Glutamatergic neuron (in vitro differentiated cells): ENCODE data around the gene LRRC49. TPM values are rescaled to one million over a fixed set of nuclear protein-coding genes. Genes with fewer than 3 reads are reported as not detected.

Experiments
- DNase-seq: peaks from one replicate; pipeline ENCODE4 v3.0.0; 2022
- H3K27ac Mint-ChIP-seq: one replicate; pipeline ENCODE4 v1.8.0; 2020; ENCODE audit warnings: mild to moderate bottlenecking, mixed read lengths, inconsistent platforms; ENCODE audit not compliant: unreplicated experiment
- H3K27me3 Mint-ChIP-seq: one replicate; pipeline ENCODE4 v1.8.0; 2020; ENCODE audit warnings: mild to moderate bottlenecking, moderate library complexity, mixed read lengths, inconsistent platforms; ENCODE audit not compliant: unreplicated experiment
- H3K36me3 Mint-ChIP-seq: one replicate; pipeline ENCODE4 v1.8.0; 2020; ENCODE audit warnings: mild to moderate bottlenecking, mixed read lengths, inconsistent platforms; ENCODE audit not compliant: unreplicated experiment
- H3K4me1 Mint-ChIP-seq: one replicate; pipeline ENCODE4 v1.8.0; 2020; ENCODE audit warnings: mild to moderate bottlenecking, low read depth, mixed read lengths, inconsistent platforms; ENCODE audit not compliant: unreplicated experiment
- H3K4me3 Mint-ChIP-seq: one replicate; pipeline ENCODE4 v1.8.0; 2020; ENCODE audit warnings: mild to moderate bottlenecking, mixed read lengths, inconsistent platforms; ENCODE audit not compliant: unreplicated experiment
- H3K9me3 Mint-ChIP-seq: one replicate; pipeline ENCODE4 v1.8.0; 2020; ENCODE audit warnings: mild to moderate bottlenecking, moderate library complexity, mixed read lengths, inconsistent platforms; ENCODE audit not compliant: unreplicated experiment
- total RNA-seq: library from RNA; stranded (reverse); fragmentation: NEBNext Ultra II Directional; extraction: Animal tissue kit (Norgen Biotek cat#: 25700); gene quantifications from one replicate; pipeline ENCODE4 v1.2.1, GENCODE V29; 2021; ENCODE audit not compliant: unreplicated experiment
- TF ChIP-seq, protein P1 (sequence below): fragments of 200-600 bp; sonication (generic); IDR thresholded peaks from one replicate; pipeline ENCODE4 v1.5.0; 2021; ENCODE audit not compliant: partially characterized antibody, unreplicated experiment

LRRC49 gene
- total RNA-seq, 1 donor from 2014 or later, result 28.6 TPM

DNA sequence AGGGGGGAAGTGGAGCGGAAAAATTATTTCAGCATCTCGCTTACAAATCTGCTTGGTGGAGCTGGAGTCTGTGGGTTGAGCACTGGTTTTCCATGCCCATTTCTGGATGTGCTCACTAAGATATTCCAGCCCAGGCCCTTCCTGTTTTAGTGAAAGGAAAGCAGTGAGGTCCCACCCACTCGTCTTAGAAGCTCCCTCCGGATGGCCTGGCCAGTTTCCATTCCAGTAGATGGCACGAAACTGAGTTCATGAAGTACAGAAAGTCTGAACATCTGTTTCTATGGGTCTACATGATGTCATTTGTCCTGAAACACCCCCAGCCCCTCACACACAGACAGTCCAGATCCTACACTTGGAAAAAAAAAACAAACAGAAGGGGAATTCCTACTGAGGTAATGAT is 190.7 kb downstream of the LRRC49 start:
- DNase-seq, result no peak
- Mint-ChIP-seq H3K4me1 (no peaks in the 10 kb centered on the region), H3K4me3 (no peak overlapping the region), H3K27me3 (no peaks in the 10 kb centered on the region), H3K36me3 (no peaks in the 10 kb centered on the region), H3K9me3 (no peaks in the 10 kb centered on the region), H3K27ac (no peak overlapping the region)
- TF ChIP-seq, protein P1, sequence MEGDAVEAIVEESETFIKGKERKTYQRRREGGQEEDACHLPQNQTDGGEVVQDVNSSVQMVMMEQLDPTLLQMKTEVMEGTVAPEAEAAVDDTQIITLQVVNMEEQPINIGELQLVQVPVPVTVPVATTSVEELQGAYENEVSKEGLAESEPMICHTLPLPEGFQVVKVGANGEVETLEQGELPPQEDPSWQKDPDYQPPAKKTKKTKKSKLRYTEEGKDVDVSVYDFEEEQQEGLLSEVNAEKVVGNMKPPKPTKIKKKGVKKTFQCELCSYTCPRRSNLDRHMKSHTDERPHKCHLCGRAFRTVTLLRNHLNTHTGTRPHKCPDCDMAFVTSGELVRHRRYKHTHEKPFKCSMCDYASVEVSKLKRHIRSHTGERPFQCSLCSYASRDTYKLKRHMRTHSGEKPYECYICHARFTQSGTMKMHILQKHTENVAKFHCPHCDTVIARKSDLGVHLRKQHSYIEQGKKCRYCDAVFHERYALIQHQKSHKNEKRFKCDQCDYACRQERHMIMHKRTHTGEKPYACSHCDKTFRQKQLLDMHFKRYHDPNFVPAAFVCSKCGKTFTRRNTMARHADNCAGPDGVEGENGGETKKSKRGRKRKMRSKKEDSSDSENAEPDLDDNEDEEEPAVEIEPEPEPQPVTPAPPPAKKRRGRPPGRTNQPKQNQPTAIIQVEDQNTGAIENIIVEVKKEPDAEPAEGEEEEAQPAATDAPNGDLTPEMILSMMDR, result no peak

DNA sequence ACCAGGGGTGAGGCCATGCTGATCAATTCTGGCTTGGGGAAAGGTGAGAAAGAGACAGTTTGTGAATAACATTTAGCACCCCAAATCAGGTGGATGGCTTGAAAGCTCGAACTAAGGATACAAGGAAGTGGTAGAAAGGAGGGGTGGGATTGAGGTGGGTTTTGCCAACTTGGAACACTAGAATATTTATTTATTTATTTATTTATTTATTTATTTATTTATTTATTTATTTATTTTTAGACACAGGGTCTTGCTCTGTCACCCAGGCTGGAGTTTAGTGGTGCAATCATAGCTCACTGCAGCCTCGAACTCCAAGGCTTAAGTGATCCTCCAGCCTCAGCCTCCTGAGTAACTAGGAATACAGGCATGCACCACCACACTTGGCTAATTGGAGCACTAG is 191.6 kb downstream of the LRRC49 start:
- TF ChIP-seq, protein P1, result no peak
- no peaks in the 10 kb centered on the region for H3K4me1 Mint-ChIP-seq
- H3K9me3 Mint-ChIP-seq, result no peaks in the 10 kb centered on the region
- H3K27ac Mint-ChIP-seq, result no peak overlapping the region
- H3K36me3 Mint-ChIP-seq, result peaks cover 6% of the 10 kb centered on the region
- no peak for DNase-seq
- H3K4me3 Mint-ChIP-seq, result no peak overlapping the region
- no peaks in the 10 kb centered on the region for H3K27me3 Mint-ChIP-seq

DNA sequence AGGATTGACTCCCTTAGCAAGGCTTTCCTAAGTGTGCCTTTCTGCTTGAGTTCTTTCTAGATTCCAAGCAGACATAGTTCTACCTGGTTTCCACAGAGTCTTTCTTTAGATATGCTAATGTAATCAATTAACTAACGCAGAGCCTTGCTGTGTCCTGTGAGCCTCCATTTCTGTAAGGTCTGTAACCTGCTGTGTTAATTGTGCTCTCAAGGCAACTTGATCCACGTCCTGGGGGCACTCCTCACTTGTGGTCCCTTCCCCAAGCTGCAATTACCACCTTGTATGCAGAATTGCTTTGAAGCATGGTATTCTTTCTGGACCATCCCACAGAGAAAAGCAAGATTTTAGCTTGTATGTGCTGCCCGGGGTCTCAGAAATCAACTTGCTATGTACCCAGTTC is 193.2 kb downstream of the LRRC49 start:
- Mint-ChIP-seq H3K36me3 (peaks cover 6% of the 10 kb centered on the region), H3K27ac (no peak overlapping the region), H3K9me3 (no peaks in the 10 kb centered on the region), H3K27me3 (no peaks in the 10 kb centered on the region), H3K4me1 (no peaks in the 10 kb centered on the region), H3K4me3 (no peak overlapping the region)
- no peak for DNase-seq
- TF ChIP-seq, protein P1, result no peak

DNA sequence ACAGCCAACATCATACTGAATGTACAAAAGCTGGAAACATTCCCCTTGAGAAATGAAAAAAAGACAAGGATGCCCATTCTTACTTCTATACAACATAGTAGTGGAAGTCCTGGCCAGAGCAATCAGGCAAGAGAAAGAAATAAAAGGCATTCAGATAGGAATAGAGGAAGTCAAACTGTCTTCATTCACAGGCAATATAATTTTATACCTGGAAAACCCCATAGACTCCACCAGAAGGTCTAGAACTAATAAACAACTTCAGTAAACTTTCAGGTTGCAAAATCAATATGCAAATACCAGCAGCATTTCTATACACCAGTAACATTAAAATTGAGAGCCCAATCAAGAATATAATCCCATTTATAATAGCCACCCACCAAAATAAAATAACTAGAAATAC is 195.5 kb downstream of the LRRC49 start:
- H3K27ac Mint-ChIP-seq, result no peak overlapping the region
- H3K9me3 Mint-ChIP-seq, result no peaks in the 10 kb centered on the region
- peaks cover 6% of the 10 kb centered on the region for H3K36me3 Mint-ChIP-seq
- no peak overlapping the region for H3K4me3 Mint-ChIP-seq
- DNase-seq, result no peak
- H3K4me1 Mint-ChIP-seq, result no peaks in the 10 kb centered on the region
- TF ChIP-seq, protein P1, result no peak
- H3K27me3 Mint-ChIP-seq, result no peaks in the 10 kb centered on the region

DNA sequence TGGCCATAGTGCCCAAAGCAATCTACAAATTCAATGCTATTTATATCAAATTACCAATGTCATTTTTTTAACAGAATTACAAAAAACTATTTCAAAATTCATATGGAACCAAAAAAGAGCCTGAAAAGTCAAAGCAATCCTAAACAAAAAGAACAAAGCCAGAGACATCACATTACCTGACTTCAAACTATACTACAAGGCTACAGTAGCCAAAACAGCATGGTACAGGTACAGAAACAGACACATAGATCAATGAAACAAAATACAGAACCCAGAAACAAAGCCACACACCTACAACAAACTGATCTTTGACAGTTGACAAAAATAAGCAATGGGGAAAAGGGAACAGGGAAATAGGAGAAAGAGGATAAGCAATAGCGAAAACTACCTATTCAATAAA is 196.1 kb downstream of the LRRC49 start:
- DNase-seq, result no peak
- H3K9me3 Mint-ChIP-seq, result no peaks in the 10 kb centered on the region
- TF ChIP-seq, protein P1, result no peak
- no peaks in the 10 kb centered on the region for H3K4me1 Mint-ChIP-seq
- H3K36me3 Mint-ChIP-seq, result peaks cover 6% of the 10 kb centered on the region
- H3K27ac Mint-ChIP-seq, result no peak overlapping the region
- H3K27me3 Mint-ChIP-seq, result no peaks in the 10 kb centered on the region
- no peak overlapping the region for H3K4me3 Mint-ChIP-seq
